Fibroblast of lung (primary cell): ENCODE measurements around the gene STOML1.
"Not testable (repeated sequence)": the region's sequence is repeated elsewhere in the genome, so short reads cannot be mapped to it uniquely, and the experiment has no call there.

Experiments used
- CTCF ChIP-seq, 2 donors: IDR thresholded peaks in 1 of 2; conservative IDR thresholded peaks in 1 of 2; 1 replicate in 1 of 2; 2 replicates in 1 of 2; pipeline ENCODE4 v1.5.1; 2011 to 2012; ENCODE audit warnings: low read length in 2 of 2, control low read depth in 1 of 2, inconsistent platforms in 1 of 2, low read depth in 1 of 2, mild to moderate bottlenecking in 1 of 2
- EZH2 ChIP-seq: IDR thresholded peaks from 2 replicates; pipeline ENCODE4 v1.5.1; 2012; ENCODE audit warnings: low read length, control low read depth, mild to moderate bottlenecking; ENCODE audit errors: missing control alignments

GRCh38 chr15:73938516-73938915 is 53.6 kb downstream of the STOML1 start:
- not testable (repeated sequence) for TF ChIP-seq CTCF (conservative IDR thresholded peaks at IDR 0.05 in 1 of 2, IDR thresholded peaks at IDR 0.05 in 1 of 2; ENCODE audit: low read depth in 1 of 2, low read length in 2 of 2); EZH2
